Uterus (tissue), 4 donors: ENCODE data around the gene ADGRL3. TPM values are rescaled to one million over a fixed set of nuclear protein-coding genes. Genes with fewer than 3 reads are reported as not detected.

ENCODE experiments used
- DNase-seq, 2 donors: peaks; one replicate each; pipeline ENCODE4 v3.0.0-alpha.2; 2019 to 2020
- H3K27ac ChIP-seq, 2 donors: fragments of 200-600 bp; sonication (generic); 1 replicate in 1 of 2; 2 replicates in 1 of 2; pipeline ENCODE4 v1.5.1; 2016 to 2018
- H3K27me3 ChIP-seq, 2 donors: fragments of 200-600 bp; sonication (generic); one replicate each; pipeline ENCODE4 v1.5.1; 2018 to 2019; ENCODE audit warnings: control low read depth in 1 of 2
- H3K36me3 ChIP-seq, 2 donors: fragments of 200-600 bp; sonication (generic); one replicate each; pipeline ENCODE4 v1.5.1; 2019; ENCODE audit warnings: control low read depth in 1 of 2
- H3K4me1 ChIP-seq, 2 donors: fragments of 200-600 bp; sonication (generic); one replicate each; pipeline ENCODE4 v1.5.1; 2018 to 2019; ENCODE audit warnings: control low read depth in 1 of 2
- H3K4me3 ChIP-seq, 2 donors: fragments of 200-600 bp; sonication (generic); 1 replicate in 1 of 2; 2 replicates in 1 of 2; pipeline ENCODE4 v1.5.1; 2018 to 2019; ENCODE audit warnings: mild to moderate bottlenecking in 1 of 2
- H3K9me3 ChIP-seq, 2 donors: fragments of 200-600 bp; sonication (generic); one replicate each; pipeline ENCODE4 v1.5.1; 2019; ENCODE audit warnings: control low read depth in 1 of 2
- POLR2A ChIP-seq, 2 donors: fragments of 450-650 bp; IDR thresholded peaks; one replicate each; pipeline ENCODE4 v1.6.1; 2016; ENCODE audit warnings: antibody characterized with exemption in 2 of 2, mild to moderate bottlenecking in 1 of 2, moderate library complexity in 1 of 2
- intact Hi-C: fragments of 100-400 bp; cut with DNase I; formaldehyde crosslinking; loops from one replicate; pipeline ENCODE4 v1.15.1; 2023; ENCODE audit warnings: low total_unique reads
- total RNA-seq, 4 donors: library from RNA; depleted of rRNA in 3 of 4; stranded (reverse); fragments of >200 nt in 3 of 4; gene quantifications; one replicate each; pipeline versions ENCODE4 v1.1.0 to v1.2.4, GENCODE V29; 2014 to 2023
- TF ChIP-seq, protein P1 (sequence below), 4 experiments: fragments of 200-600 bp in 2 of 4; fragments of 450-650 bp in 2 of 4; sonication (generic) in 2 of 4; IDR thresholded peaks; one replicate each; pipeline ENCODE4 v1.5.1; 2016 to 2019; ENCODE audit warnings: antibody characterized with exemption in 4 of 4, mild to moderate bottlenecking in 2 of 4, moderate library complexity in 1 of 4
- donor health status: DM: yes; HTN: yes; CAD: no.

The ADGRL3 gene
- total RNA-seq, 4 donors from 2014 or later, result 31.5 to 411 (median 74.3) TPM

GRCh38 chr4:61336488-61336887, 136.4 kb downstream of the ADGRL3 start:
- TF ChIP-seq, protein P1, sequence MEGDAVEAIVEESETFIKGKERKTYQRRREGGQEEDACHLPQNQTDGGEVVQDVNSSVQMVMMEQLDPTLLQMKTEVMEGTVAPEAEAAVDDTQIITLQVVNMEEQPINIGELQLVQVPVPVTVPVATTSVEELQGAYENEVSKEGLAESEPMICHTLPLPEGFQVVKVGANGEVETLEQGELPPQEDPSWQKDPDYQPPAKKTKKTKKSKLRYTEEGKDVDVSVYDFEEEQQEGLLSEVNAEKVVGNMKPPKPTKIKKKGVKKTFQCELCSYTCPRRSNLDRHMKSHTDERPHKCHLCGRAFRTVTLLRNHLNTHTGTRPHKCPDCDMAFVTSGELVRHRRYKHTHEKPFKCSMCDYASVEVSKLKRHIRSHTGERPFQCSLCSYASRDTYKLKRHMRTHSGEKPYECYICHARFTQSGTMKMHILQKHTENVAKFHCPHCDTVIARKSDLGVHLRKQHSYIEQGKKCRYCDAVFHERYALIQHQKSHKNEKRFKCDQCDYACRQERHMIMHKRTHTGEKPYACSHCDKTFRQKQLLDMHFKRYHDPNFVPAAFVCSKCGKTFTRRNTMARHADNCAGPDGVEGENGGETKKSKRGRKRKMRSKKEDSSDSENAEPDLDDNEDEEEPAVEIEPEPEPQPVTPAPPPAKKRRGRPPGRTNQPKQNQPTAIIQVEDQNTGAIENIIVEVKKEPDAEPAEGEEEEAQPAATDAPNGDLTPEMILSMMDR (IDR thresholded peaks at IDR 0.05), result no peak
- no peak for TF ChIP-seq POLR2A (IDR thresholded peaks at IDR 0.05)
- H3K36me3 ChIP-seq, result no peaks in the 10 kb centered on the region
- no peak overlapping the region for H3K27ac ChIP-seq
- no peaks in the 10 kb centered on the region for H3K4me1 ChIP-seq
- no peak overlapping the region for H3K4me3 ChIP-seq
- H3K9me3 ChIP-seq, result no peaks in the 10 kb centered on the region
- intact Hi-C loops, result no loop called here
- no peak for DNase-seq
- no peaks in the 10 kb centered on the region for H3K27me3 ChIP-seq

DNA sequence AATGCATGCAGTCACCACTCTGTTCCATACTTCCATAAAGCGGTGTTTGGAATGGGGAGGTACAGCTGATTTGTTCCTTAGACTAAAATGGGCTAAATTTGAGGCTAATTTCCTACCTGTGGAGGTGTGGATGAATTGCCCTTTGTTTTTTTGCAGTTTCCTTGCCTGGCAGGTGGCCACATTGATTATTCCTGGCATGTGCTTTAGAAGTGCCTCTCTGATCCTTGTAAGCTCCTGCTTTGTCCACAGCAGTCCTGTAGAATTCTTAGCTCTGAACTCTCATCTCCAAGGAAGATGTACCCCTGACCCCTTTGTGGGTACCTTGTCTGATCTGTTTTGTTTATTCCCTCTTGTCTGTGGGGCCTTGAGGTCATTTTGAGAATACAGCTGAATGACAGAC, 136.8 kb downstream of the ADGRL3 start:
- Histone ChIP-seq H3K36me3 (no peaks in the 10 kb centered on the region), H3K27me3 (no peaks in the 10 kb centered on the region), H3K9me3 (no peaks in the 10 kb centered on the region), H3K4me3 (no peak overlapping the region), H3K4me1 (no peaks in the 10 kb centered on the region), H3K27ac (no peak overlapping the region)
- no peak for TF ChIP-seq POLR2A (IDR thresholded peaks at IDR 0.05)
- TF ChIP-seq, protein P1 (IDR thresholded peaks at IDR 0.05), result no peak
- intact Hi-C loops, result no loop called here
- DNase-seq, result no peak

DNA sequence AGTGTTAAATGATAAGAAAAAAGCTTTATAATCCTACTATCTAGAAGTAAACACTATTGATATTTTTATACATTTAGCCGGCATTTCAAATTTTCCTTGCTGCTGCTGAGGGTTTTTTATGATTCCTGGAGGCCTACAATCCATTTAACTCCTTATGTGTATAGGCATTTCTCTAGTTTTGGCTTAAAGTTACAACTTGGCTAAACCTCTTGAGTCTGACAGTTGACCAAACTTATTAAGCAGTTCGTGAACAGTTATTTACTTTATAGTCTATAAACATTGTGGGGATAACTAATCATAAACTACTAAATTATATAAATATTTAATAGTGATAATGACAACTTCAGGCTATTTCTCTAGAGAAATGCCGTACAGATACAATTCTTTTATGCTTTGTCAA, 141.9 kb downstream of the ADGRL3 start:
- intact Hi-C loops, result no loop called here
- H3K4me1 ChIP-seq, result no peaks in the 10 kb centered on the region
- no peak for DNase-seq
- H3K27me3 ChIP-seq, result no peaks in the 10 kb centered on the region
- no peak overlapping the region for H3K27ac ChIP-seq
- TF ChIP-seq, protein P1 (IDR thresholded peaks at IDR 0.05), result no peak
- TF ChIP-seq POLR2A (IDR thresholded peaks at IDR 0.05), result no peak
- H3K36me3 ChIP-seq, result no peaks in the 10 kb centered on the region
- no peak overlapping the region for H3K4me3 ChIP-seq
- no peaks in the 10 kb centered on the region for H3K9me3 ChIP-seq

DNA sequence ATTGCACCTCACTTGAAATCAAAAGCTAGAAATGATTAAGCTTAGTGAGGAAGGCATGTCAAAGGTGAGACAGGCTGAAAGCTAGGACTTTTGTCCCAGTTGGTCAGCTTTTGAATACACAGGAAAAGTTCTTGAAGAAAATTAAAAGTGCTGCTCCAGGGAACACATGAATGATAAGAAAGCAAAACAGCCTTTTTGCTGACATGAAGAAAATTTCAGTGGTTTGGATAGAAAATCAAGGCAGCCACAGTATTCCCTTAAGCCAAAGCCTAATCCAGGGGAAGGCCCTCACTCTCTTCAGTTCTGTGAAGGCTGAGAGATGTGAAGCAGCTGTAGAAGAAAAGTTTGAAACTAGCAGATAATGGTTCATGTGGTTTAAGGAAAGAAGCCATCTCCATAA, 150.8 kb downstream of the ADGRL3 start:
- TF ChIP-seq, protein P1 (IDR thresholded peaks at IDR 0.05), result no peak
- no peak for TF ChIP-seq POLR2A (IDR thresholded peaks at IDR 0.05)
- no peaks in the 10 kb centered on the region for H3K27me3 ChIP-seq
- H3K4me3 ChIP-seq, result no peak overlapping the region
- no peak overlapping the region for H3K27ac ChIP-seq
- intact Hi-C loops, result no loop called here
- DNase-seq, result no peak
- no peaks in the 10 kb centered on the region for H3K9me3 ChIP-seq
- H3K36me3 ChIP-seq, result no peaks in the 10 kb centered on the region
- H3K4me1 ChIP-seq, result no peaks in the 10 kb centered on the region

GRCh38 chr4:61356696-61357095, 156.6 kb downstream of the ADGRL3 start:
- Histone ChIP-seq H3K36me3 (no peaks in the 10 kb centered on the region), H3K27ac (no peak overlapping the region), H3K27me3 (no peaks in the 10 kb centered on the region), H3K4me1 (no peaks in the 10 kb centered on the region), H3K9me3 (no peaks in the 10 kb centered on the region), H3K4me3 (no peak overlapping the region)
- TF ChIP-seq, protein P1 (IDR thresholded peaks at IDR 0.05), result no peak
- no peak for TF ChIP-seq POLR2A (IDR thresholded peaks at IDR 0.05)
- no peak for DNase-seq
- intact Hi-C loops, result no loop called here
